Activated CD4-positive, alpha-beta memory T cell treated with anti-CD3 and anti-CD28 coated beads for 36 hours (primary cell): ENCODE data around the gene ECPAS. TPM values are rescaled to one million over a fixed set of nuclear protein-coding genes. Genes with fewer than 3 reads are reported as not detected.
"Not testable (repeated sequence)": the region's sequence is repeated elsewhere in the genome, so short reads cannot be mapped to it uniquely, and the experiment has no call there.

Source experiments
- CTCF ChIA-PET: fragments of 350-600 bp; sonication (Branson Sonifier 250); formaldehyde crosslinking; loops from one replicate; lab custom pipeline; 2021; ENCODE audit warnings: antibody characterized with exemption, inconsistent platforms; lab: Charles Lee
- POLR2A ChIA-PET: fragments of 350-600 bp; sonication (Branson Sonifier 250); formaldehyde crosslinking; loops from one replicate; lab custom pipeline; 2021; ENCODE audit warnings: antibody characterized with exemption; lab: Charles Lee
- DNase-seq: peaks from one replicate; pipeline ENCODE4 v3.0.0-alpha.2; 2020
- H3K27ac Mint-ChIP-seq: one replicate; pipeline ENCODE4 v1.8.0; 2021; ENCODE audit warnings: mixed read lengths
- H3K27me3 Mint-ChIP-seq: one replicate; pipeline ENCODE4 v1.8.0; 2021; ENCODE audit warnings: mixed read lengths
- H3K36me3 Mint-ChIP-seq: one replicate; pipeline ENCODE4 v1.8.0; 2021; ENCODE audit warnings: mixed read lengths
- H3K4me1 Mint-ChIP-seq: one replicate; pipeline ENCODE4 v1.8.0; 2021; ENCODE audit warnings: low read depth, mixed read lengths
- H3K4me3 Mint-ChIP-seq: one replicate; pipeline ENCODE4 v1.8.0; 2021; ENCODE audit warnings: mild to moderate bottlenecking, mixed read lengths
- H3K9me3 Mint-ChIP-seq: one replicate; pipeline ENCODE4 v1.8.0; 2021; ENCODE audit warnings: mixed read lengths
- intact Hi-C: fragments of 100-400 bp; cut with micrococcal nuclease; formaldehyde crosslinking; loops from one replicate; pipeline ENCODE4 v1.15.1; 2023
- total RNA-seq, 2 experiments: library from RNA; stranded (reverse); gene quantifications; one replicate each; pipeline ENCODE4 v1.2.3, GENCODE V29; 2021

ECPAS gene
- total RNA-seq, 2 experiments from 2014 or later: 66.5 to 67.0 TPM

GRCh38 chr9:111362526-111362925, 121.7 kb downstream of the ECPAS start:
- intact Hi-C loops: no loop called here
- no peak overlapping the region for H3K4me3 Mint-ChIP-seq
- H3K27me3 Mint-ChIP-seq: no peaks in the 10 kb centered on the region
- DNase-seq: no peak
- ChIA-PET POLR2A (no interaction called here), CTCF (no interaction called here)
- H3K9me3 Mint-ChIP-seq: no peaks in the 10 kb centered on the region
- H3K4me1 Mint-ChIP-seq: no peaks in the 10 kb centered on the region
- H3K36me3 Mint-ChIP-seq: peaks cover 45% of the 10 kb centered on the region
- H3K27ac Mint-ChIP-seq: no peak overlapping the region

GRCh38 chr9:111360881-111361280, 123.3 kb downstream of the ECPAS start:
- Mint-ChIP-seq H3K36me3 (peaks cover 40% of the 10 kb centered on the region), H3K27me3 (no peaks in the 10 kb centered on the region), H3K4me3 (no peak overlapping the region), H3K4me1 (peaks cover 8% of the 10 kb centered on the region), H3K27ac (no peak overlapping the region), H3K9me3 (no peaks in the 10 kb centered on the region)
- intact Hi-C loops: no loop called here
- POLR2A ChIA-PET: no interaction called here
- CTCF ChIA-PET: interaction anchor here (0.5 kb wide), 1 partner anchor 731 kb away, joined by 3 read pairs; no protein-coding TSS in a partner anchor
- DNase-seq: no peak

DNA sequence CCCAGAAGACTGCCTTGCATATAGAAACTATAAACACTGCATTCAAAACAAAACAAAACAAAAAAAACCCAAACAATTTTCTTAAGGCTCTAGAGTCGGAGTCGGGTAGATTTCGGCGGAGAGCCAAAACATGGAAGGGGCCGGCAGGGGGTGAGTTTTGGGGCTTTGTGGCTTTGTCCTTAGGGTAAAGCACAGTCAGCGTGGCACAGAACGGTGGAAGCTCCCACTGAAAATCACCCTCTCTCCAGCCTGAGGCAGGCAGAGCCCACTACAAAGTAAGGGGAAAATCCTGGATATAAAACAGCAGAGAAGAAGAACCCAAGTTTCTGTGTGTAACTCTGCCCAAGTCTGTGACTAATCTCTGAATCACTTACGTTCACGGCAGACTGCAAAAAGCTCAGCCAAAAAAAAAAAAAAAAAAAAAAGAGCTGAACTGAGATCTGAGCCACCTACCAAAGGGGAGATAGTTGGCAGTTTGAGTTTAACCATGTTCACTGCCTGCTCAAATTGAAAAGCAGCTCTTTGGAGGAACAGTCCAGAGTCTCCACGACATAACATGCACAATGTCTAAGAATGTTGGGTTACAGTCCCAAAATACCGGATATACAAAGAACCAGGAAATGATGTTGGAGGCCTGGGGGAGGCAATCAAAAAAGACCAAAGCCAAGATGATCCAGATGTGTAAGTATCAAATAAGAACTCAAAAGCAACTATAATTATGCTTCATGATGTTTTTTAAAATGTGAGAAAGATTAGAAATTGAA, 127.5 kb downstream of the ECPAS start:
- ChIA-PET CTCF (interaction anchor here (0.7 kb wide), 1 partner anchor 1058 kb away, joined by 3 read pairs; no protein-coding TSS in a partner anchor), POLR2A (interaction anchor here (0.7 kb wide), 1 partner anchor 12 kb away, joined by 4 read pairs; no protein-coding TSS in a partner anchor)
- Mint-ChIP-seq H3K36me3 (peaks cover 9% of the 10 kb centered on the region), H3K4me3 (no peak overlapping the region), H3K9me3 (no peaks in the 10 kb centered on the region), H3K27ac (no peak overlapping the region), H3K4me1 (peaks cover 9% of the 10 kb centered on the region), H3K27me3 (peaks cover 1% of the 10 kb centered on the region)
- intact Hi-C loops: no loop called here
- no peak for DNase-seq

GRCh38 chr9:111352545-111352944, 131.6 kb downstream of the ECPAS start:
- H3K36me3 Mint-ChIP-seq: no peaks in the 10 kb centered on the region
- CTCF ChIA-PET: no interaction called here
- H3K4me3 Mint-ChIP-seq: no peak overlapping the region
- H3K27ac Mint-ChIP-seq: no peak overlapping the region
- H3K27me3 Mint-ChIP-seq: peaks cover 6% of the 10 kb centered on the region
- POLR2A ChIA-PET: no interaction called here
- intact Hi-C loops: no loop called here
- peaks cover 9% of the 10 kb centered on the region for H3K4me1 Mint-ChIP-seq
- H3K9me3 Mint-ChIP-seq: no peaks in the 10 kb centered on the region
- DNase-seq: no peak

GRCh38 chr9:111350556-111350955, 133.6 kb downstream of the ECPAS start:
- ChIA-PET CTCF (no interaction called here), POLR2A (no interaction called here)
- no peak for DNase-seq
- H3K4me1 Mint-ChIP-seq: peaks cover 2% of the 10 kb centered on the region
- H3K9me3 Mint-ChIP-seq: no peaks in the 10 kb centered on the region
- no peak overlapping the region for H3K27ac Mint-ChIP-seq
- H3K27me3 Mint-ChIP-seq: peaks cover 9% of the 10 kb centered on the region
- intact Hi-C loops: no loop called here
- no peaks in the 10 kb centered on the region for H3K36me3 Mint-ChIP-seq
- H3K4me3 Mint-ChIP-seq: no peak overlapping the region

GRCh38 chr9:111349766-111350165, 134.4 kb downstream of the ECPAS start:
- intact Hi-C loops: no loop called here
- CTCF ChIA-PET: no interaction called here
- DNase-seq: no peak
- Mint-ChIP-seq H3K27ac (no peak overlapping the region), H3K36me3 (no peaks in the 10 kb centered on the region), H3K9me3 (no peaks in the 10 kb centered on the region), H3K27me3 (peaks cover 9% of the 10 kb centered on the region), H3K4me3 (no peak overlapping the region), H3K4me1 (peaks cover 2% of the 10 kb centered on the region)
- POLR2A ChIA-PET: no interaction called here

- ChIA-PET CTCF (no interaction called here), POLR2A (no interaction called here)
- Mint-ChIP-seq H3K9me3 (no peaks in the 10 kb centered on the region), H3K27me3 (peaks cover 11% of the 10 kb centered on the region), H3K4me1 (peaks cover 2% of the 10 kb centered on the region), H3K4me3 (no peak overlapping the region), H3K27ac (no peak overlapping the region), H3K36me3 (no peaks in the 10 kb centered on the region)
- intact Hi-C loops: no loop called here
- DNase-seq: no peak
Observed at GRCh38 chr9:111348821-111349271, 135.3 kb downstream of the ECPAS start.

DNA sequence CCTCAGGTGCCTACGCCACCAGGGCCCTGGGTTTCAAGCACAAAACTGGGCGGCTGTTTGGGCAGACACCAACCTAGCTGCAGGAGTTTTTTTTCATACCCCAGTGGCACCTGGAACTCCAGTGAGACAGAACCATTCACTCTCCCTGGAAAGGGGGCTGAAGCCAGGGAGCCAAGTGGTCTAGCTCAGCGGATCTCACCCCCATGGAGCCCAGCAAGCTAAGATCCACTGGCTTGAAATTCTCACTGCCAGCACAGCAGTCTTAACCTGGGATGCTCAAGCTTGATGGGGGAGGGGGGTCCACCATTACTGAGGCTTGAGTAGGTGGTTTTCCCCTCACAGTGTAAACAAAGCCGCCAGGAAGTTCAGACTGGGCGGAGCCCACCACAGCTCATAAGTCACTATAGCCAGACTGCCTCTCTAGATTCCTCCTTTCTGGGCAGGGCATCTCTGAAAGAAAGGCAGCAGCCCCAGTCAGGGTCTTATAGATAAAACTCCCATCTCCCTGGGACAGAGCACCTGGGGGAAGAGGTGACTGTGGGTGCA, 149.8 kb downstream of the ECPAS start:
- CTCF ChIA-PET, H3K27me3 Mint-ChIP-seq, intact Hi-C loops, H3K27ac Mint-ChIP-seq, H3K9me3 Mint-ChIP-seq, H3K4me3 Mint-ChIP-seq, H3K4me1 Mint-ChIP-seq, DNase-seq, H3K36me3 Mint-ChIP-seq, POLR2A ChIA-PET: not testable (repeated sequence)

- CTCF ChIA-PET: interaction anchor here (0.5 kb wide), 1 partner anchor 876 kb away, joined by 3 read pairs; no protein-coding TSS in a partner anchor
- H3K27ac Mint-ChIP-seq: no peak within 1 kb of the TSS
- intact Hi-C loops: no loop called here
Observed at GRCh38 chr9:111330124-111330523, 154.1 kb downstream of the ECPAS start, which contains the start of gene OR2K2. TSS of gene OR2K2 (minus strand) at chr9:111330224. CDS start at chr9:111328433, 1,791 bp downstream.

GRCh38 chr9:111320631-111321030, 163.6 kb downstream of the ECPAS start:
- no peak overlapping the region for H3K4me3 Mint-ChIP-seq
- no peak for DNase-seq
- CTCF ChIA-PET: no interaction called here
- intact Hi-C loops: no loop called here
- H3K9me3 Mint-ChIP-seq: no peaks in the 10 kb centered on the region
- H3K36me3 Mint-ChIP-seq: no peaks in the 10 kb centered on the region
- peaks cover 10% of the 10 kb centered on the region for H3K27me3 Mint-ChIP-seq
- POLR2A ChIA-PET: no interaction called here
- H3K4me1 Mint-ChIP-seq: no peaks in the 10 kb centered on the region
- no peak overlapping the region for H3K27ac Mint-ChIP-seq

More at GRCh38 chr9:111330124-111330523, 154.1 kb downstream of the ECPAS start, which contains the start of gene OR2K2:
- H3K36me3 Mint-ChIP-seq: no peaks in the 10 kb centered on the region
- H3K27me3 Mint-ChIP-seq: peaks cover 12% of the 10 kb centered on the region
- H3K4me3 Mint-ChIP-seq: no peak within 1 kb of the TSS
- no peak for DNase-seq
- POLR2A ChIA-PET: no interaction called here
- H3K4me1 Mint-ChIP-seq: no peaks in the 10 kb centered on the region
- H3K9me3 Mint-ChIP-seq: no peaks in the 10 kb centered on the region

GRCh38 chr9:111316796-111317195, 167.4 kb downstream of the ECPAS start:
- Mint-ChIP-seq H3K9me3 (no peaks in the 10 kb centered on the region), H3K4me3 (no peak overlapping the region), H3K27ac (no peak overlapping the region), H3K4me1 (no peaks in the 10 kb centered on the region), H3K36me3 (no peaks in the 10 kb centered on the region), H3K27me3 (peaks cover 8% of the 10 kb centered on the region)
- POLR2A ChIA-PET: no interaction called here
- DNase-seq: no peak
- CTCF ChIA-PET: no interaction called here
- intact Hi-C loops: no loop called here
